Activated CD4-positive, alpha-beta T cell treated with anti-CD3 and anti-CD28 coated beads for 4 hours (primary cell): ENCODE results near the gene SLC12A8.
A peak's percentile ranks its signal among the peaks of the same experiment; 100 is the strongest.

Source experiments
- DNase-seq, 2 donors: peaks; one replicate each; pipeline ENCODE4 v3.0.0-alpha.2; 2020

The SLC12A8 gene

DNA sequence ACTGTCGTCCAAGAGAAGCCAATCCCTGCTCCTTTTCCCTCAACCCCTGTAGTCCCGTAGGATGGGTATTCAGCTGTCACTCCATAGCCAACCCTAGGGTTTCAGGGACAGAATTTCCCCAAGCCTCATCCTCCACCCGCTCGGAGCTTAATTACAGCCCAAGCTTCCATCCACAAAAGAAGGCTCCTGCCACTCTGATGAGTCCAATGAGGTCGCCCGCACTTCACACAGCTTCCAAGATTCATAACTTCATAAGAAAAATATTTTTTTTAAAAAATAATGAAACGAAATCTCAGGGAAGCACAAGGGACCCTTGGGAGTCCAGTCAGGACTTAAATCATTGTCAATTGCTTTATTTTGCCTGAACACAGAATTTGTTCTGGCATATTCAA, 75.6 kb downstream of the SLC12A8 start:
- no peak for DNase-seq

DNA sequence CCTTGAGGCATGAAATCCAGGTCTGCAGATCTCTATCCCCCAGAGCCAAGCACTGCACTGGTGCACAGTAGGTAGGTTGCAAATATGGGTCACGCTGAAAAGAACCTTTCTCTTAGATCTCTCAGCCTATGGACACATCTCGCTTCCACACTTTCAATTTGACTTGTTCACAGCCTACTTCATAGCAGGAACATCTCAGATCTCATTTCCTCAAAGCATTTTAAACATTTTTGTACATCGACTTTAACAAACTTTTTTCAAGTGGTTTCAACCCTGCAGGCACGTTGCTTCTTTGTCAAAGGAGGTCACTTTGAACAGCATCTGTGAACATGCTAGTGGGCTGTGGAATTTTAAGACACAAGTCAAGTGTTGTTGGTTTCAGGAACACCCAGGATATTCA, 76.0 kb downstream of the SLC12A8 start:
- DNase-seq, result no peak

DNA sequence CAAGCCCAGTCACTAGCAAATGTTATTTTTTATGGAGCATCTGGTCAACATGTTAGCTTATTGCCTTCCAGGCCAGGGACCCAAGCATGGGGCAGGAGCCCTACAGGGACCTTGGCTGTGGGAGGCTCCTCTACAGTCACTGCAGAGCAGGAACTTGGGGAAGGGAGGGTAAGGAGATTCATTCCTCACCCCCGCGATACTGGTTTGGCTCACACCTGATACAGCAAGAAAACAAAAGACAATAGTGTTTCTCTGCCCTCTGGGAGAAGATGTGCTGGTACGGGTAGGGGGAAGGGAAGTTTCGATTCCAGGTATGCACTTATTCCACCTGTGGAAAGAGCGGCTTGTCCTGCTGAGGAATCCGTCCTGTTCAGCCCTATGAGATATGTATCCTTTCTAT, 77.6 kb downstream of the SLC12A8 start:
- DNase-seq, result no peak

DNA sequence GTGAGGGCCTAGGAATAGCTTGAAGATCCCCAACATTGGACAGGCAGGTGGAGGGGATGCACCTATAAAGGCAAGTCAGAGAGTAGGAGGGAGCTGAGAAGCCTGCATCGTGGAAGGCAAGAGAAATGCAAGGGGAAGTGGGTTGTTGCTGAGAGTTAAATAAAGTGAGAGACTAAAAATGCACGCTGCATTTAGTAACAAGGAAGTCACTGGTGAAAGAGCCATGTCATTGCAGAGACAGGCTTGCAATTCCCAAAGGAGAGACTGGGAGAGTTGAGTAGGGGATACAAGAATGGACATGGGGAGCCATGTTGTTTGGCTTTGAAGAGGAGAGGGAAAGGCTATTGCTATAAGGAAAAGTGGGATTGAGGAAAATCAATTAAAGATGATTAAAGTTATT, 79.7 kb downstream of the SLC12A8 start:
- no peak for DNase-seq

DNA sequence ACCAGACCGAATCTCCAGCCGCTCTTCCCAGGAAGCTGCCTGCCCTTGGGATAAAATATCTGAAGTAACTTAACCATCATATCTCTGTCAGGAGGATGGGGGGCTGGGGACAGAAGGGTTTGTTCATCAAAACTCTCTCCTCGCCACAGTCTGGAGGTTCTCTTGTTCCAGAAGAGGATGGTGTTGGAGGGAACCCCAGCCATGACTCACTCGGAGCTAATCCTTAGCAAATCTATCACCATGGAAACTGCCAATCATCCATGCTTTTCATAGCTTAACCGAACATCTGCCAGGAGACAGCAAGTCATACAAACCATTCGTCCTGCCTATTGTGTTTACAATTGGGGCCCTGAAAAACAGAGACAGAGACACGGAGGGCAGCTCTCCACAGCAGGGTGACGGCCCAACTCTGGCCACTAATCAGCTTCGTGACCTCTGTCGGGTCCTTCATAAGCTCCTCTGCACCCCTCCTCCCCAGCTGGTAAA, 83.0 kb downstream of the SLC12A8 start:
- DNase-seq, result no peak

GRCh38 chr3:125128861-125129501, 83.6 kb downstream of the SLC12A8 start:
- no peak for DNase-seq

DNA sequence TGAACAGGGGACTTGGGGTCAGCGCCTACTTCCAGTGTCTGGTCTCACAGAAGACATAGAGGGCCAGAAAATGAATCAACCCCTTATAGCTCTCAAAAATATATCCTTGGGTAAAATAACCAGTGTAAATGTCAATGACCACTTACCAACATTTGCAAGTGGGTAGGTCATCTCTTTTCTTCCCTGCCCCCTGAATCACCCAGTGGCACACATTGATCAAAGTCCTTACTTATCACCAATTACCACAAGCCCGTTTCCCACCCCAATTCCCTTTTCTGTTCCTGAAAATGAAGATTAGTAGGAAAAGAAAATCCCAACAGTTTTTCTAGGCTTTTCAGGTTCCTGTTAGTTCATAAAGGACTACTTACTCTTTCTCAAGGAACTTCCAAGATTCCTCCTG, 86.2 kb downstream of the SLC12A8 start:
- no peak for DNase-seq

GRCh38 chr3:125125821-125126245, 86.7 kb downstream of the SLC12A8 start:
- DNase-seq, result peak; percentile 12 to 14

GRCh38 chr3:125123451-125124305, 88.9 kb downstream of the SLC12A8 start:
- DNase-seq, result no peak

GRCh38 chr3:125121246-125122010, 91.1 kb downstream of the SLC12A8 start:
- peak; percentile 21 for DNase-seq

DNA sequence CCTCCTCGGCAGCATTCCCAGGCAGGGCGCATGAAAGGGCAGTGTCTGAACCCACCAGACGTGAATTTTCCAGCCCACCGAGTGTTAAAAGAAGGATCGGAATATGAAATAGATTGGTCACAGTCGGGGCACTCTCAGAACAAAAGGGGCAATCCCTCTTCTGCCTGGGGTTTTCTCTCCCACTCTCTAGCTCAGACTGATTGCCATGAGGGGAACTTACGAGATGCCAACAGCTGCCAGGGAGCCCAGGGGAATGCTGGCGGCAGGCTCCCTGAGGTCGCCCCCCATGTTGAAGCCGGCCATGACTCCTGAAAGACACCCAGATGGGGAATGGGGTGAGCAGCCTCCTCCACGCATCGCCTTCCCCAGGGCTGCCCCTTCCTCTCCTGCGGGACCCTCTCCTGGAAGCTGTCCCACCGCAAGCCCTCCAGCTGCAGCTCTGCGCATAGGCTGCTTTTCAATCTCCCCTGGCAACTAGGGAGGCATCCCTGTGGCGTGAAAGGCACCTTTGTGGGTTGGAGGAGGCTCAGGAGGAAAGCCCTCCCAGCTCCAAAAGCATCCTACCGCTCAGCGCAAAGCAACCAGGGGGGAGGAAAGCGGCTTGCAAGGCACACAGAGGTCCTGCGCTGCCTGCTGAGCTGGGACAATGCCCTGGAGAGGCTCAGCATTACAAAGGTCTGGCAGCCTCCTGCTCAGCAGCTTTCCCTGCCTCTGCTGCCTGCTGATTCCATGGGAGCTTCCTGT, 92.0 kb downstream of the SLC12A8 start:
- DNase-seq, result no peak

DNA sequence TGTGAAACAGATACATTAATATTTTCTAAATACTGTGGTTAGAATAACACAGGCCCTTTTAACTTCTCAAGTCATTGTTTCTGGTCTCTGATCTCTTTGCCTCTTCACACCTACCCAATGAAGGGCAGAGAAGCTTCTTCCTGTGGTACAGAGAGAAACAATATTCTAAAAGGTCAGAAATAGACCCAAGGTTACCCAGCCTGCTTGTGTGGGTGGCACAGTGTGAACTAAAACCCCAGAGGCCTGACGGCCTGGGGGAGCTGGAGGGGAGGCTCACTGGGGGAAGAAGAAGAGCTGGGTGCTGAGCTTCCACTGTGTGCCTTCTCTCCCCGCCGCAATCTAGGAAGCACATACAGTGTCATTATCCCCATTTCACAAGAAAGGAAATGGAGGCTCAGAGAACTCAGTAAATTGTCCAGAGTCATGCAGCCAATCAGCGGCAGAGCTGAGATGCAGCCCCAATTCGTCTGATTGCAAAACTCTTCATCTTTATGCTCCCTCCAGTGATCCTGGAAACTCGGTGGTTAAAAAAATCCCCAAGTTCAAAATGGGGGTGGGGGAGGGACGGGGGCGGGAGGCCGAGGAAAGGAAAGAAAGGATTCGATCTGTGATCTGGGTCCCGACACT, 92.7 kb downstream of the SLC12A8 start:
- no peak for DNase-seq

DNA sequence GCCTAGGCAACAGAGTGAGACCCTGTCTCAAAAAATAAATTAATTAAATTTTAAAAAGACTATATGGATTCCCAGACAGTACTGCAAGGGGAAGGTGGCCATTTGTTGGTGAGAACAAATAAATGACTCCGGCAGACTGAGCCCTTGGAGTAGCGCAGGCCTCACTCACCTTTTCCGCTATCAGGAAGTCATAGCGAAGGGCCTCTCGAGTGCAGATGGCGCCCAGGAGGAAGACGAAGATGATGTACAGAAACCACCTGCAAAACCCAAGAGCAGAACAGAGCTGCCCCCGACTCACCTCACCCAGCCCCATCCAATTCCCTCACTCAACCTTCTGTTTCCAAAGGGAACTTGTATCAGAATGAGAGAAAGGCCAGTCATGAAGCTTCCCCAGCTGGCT, 93.9 kb downstream of the SLC12A8 start:
- no peak for DNase-seq

DNA sequence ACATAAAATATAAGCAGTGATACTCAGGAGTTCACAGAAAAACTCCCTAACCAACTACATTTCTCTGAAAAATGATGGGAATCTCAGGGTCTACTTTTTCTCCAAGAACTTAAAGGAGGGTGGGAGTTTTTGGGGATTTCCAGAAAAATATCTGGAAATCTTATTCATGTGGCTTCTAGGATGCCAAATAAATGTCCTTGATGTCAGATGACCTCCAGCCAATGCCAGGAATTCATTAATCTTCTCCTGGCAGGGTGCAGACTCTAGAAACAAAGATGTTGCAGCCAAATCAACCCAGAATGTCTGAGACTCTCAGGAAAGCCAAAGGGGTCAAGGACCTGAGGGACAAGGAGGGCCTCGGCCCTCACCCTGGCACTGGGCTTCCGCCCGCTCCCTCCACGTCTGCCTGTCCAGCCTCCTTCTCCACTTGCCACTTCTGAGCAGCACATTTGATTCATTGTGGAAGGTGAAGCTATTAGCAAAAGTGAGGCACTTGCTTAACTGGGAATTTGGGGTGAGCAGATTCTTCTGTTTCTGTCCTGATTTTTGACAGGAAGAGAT, 94.8 kb downstream of the SLC12A8 start:
- DNase-seq, result no peak

- no peak for DNase-seq
These were observed 96.1 kb downstream of the SLC12A8 start for GRCh38 chr3:125116311-125117080.

- DNase-seq, result no peak
These were observed 96.9 kb downstream of the SLC12A8 start for GRCh38 chr3:125115640-125116039.

GRCh38 chr3:125112981-125113380, 99.6 kb downstream of the SLC12A8 start:
- DNase-seq, result no peak

- no peak for DNase-seq
These were observed 101.6 kb downstream of the SLC12A8 start for GRCh38 chr3:125110876-125111480.

- no peak for DNase-seq
These were observed 102.3 kb downstream of the SLC12A8 start for GRCh38 chr3:125110016-125110875.

- no peak for DNase-seq
These were observed 103.0 kb downstream of the SLC12A8 start for GRCh38 chr3:125109536-125109925.
